ENCODE data around the gene KCTD4.
A peak's percentile ranks its signal among the peaks of the same experiment; 100 is the strongest.

Gene KCTD4

GRCh38 chr13:45180713-45181601 lies 19.9 kb downstream of the KCTD4 start:
- no peak for TF ChIP-seq CTCF (IDR thresholded peaks at IDR 0.05; ENCODE audit: unreplicated experiment in 3 of 3)

GRCh38 chr13:45180303-45180702 lies 20.5 kb downstream of the KCTD4 start:
- TF ChIP-seq CTCF (IDR thresholded peaks at IDR 0.05; ENCODE audit: unreplicated experiment in 3 of 3): no peak
- Mint-ChIP-seq H3K27me3 (ENCODE audit: low read depth) (no peaks in the 10 kb centered on the region), H3K4me1 (peaks cover 10% of the 10 kb centered on the region), H3K9me3 (no peaks in the 10 kb centered on the region), H3K27ac (peak overlapping the region in 1 of 3 experiments; percentile 54), H3K36me3 (ENCODE audit: low read depth) (peaks cover 22% of the 10 kb centered on the region), H3K4me3 (no peak overlapping the region)

More at GRCh38 chr13:45180713-45181601, 19.9 kb downstream of the KCTD4 start:
- peaks cover 21% of the 10 kb centered on the region for H3K36me3 Mint-ChIP-seq (ENCODE audit: low read depth)
- peak overlapping the region in 1 of 3 experiments; percentile 61 for H3K27ac Mint-ChIP-seq
- no peaks in the 10 kb centered on the region for H3K27me3 Mint-ChIP-seq (ENCODE audit: low read depth)
- no peak overlapping the region for H3K4me3 Mint-ChIP-seq
- no peaks in the 10 kb centered on the region for H3K9me3 Mint-ChIP-seq
- peaks cover 10% of the 10 kb centered on the region for H3K4me1 Mint-ChIP-seq

GRCh38 chr13:45179428-45179827 lies 21.4 kb downstream of the KCTD4 start:
- peak overlapping the region; percentile 20 to 95 (median 77) for H3K27ac Mint-ChIP-seq
- H3K27me3 Mint-ChIP-seq (ENCODE audit: low read depth): no peaks in the 10 kb centered on the region
- H3K9me3 Mint-ChIP-seq: no peaks in the 10 kb centered on the region
- TF ChIP-seq CTCF (IDR thresholded peaks at IDR 0.05; ENCODE audit: unreplicated experiment in 3 of 3): no peak
- H3K36me3 Mint-ChIP-seq (ENCODE audit: low read depth): peaks cover 30% of the 10 kb centered on the region
- H3K4me3 Mint-ChIP-seq: no peak overlapping the region
- H3K4me1 Mint-ChIP-seq: peaks cover 10% of the 10 kb centered on the region

GRCh38 chr13:45178349-45179162 lies 22.3 kb downstream of the KCTD4 start:
- TF ChIP-seq CTCF (IDR thresholded peaks at IDR 0.05; ENCODE audit: unreplicated experiment in 3 of 3): no peak
- H3K27me3 Mint-ChIP-seq (ENCODE audit: low read depth): no peaks in the 10 kb centered on the region

GRCh38 chr13:45174478-45174877 lies 26.4 kb downstream of the KCTD4 start:
- H3K9me3 Mint-ChIP-seq: no peaks in the 10 kb centered on the region
- no peak overlapping the region for H3K4me3 Mint-ChIP-seq
- no peak for TF ChIP-seq CTCF (IDR thresholded peaks at IDR 0.05; ENCODE audit: unreplicated experiment in 3 of 3)
- peaks cover 8% of the 10 kb centered on the region for H3K4me1 Mint-ChIP-seq
- H3K27me3 Mint-ChIP-seq (ENCODE audit: low read depth): no peaks in the 10 kb centered on the region
- H3K27ac Mint-ChIP-seq: no peak overlapping the region
- H3K36me3 Mint-ChIP-seq (ENCODE audit: low read depth): peaks cover 44% of the 10 kb centered on the region

More at GRCh38 chr13:45178349-45179162, 22.3 kb downstream of the KCTD4 start:
- peaks cover 23% of the 10 kb centered on the region for H3K36me3 Mint-ChIP-seq (ENCODE audit: low read depth)
- no peaks in the 10 kb centered on the region for H3K9me3 Mint-ChIP-seq
- peaks cover 10% of the 10 kb centered on the region for H3K4me1 Mint-ChIP-seq
- H3K4me3 Mint-ChIP-seq: no peak overlapping the region
- peak overlapping the region; percentile 77 to 95 (median 83) for H3K27ac Mint-ChIP-seq
